NOMO-1 (cell line): Measurements from ENCODE around the gene FAM114A2.

Experiments
- DNase-seq, 2 experiments: peaks; one replicate each; lab custom pipeline; 2025; ENCODE audit not compliant: unreplicated experiment in 2 of 2; lab: John Stamatoyannopoulos, UW

The FAM114A2 gene

GRCh38 chr5:153987301-153987700 lies 51.4 kb downstream of the FAM114A2 start:
- DNase-seq, result no peak

GRCh38 chr5:153985498-153985897 lies 53.2 kb downstream of the FAM114A2 start:
- DNase-seq, result no peak

GRCh38 chr5:153983885-153984284 lies 54.8 kb downstream of the FAM114A2 start:
- DNase-seq, result no peak

- DNase-seq, result no peak
Measured at GRCh38 chr5:153981905-153982605, 56.7 kb downstream of the FAM114A2 start.

GRCh38 chr5:153979028-153979783 lies 59.5 kb downstream of the FAM114A2 start:
- no peak for DNase-seq

- DNase-seq, result no peak
Measured at GRCh38 chr5:153974813-153975163, 63.9 kb downstream of the FAM114A2 start.

- DNase-seq, result peak; percentile 2 to 29
Measured at GRCh38 chr5:153974131-153974812, 64.4 kb downstream of the FAM114A2 start.

GRCh38 chr5:153972240-153972639 lies 66.5 kb downstream of the FAM114A2 start:
- no peak for DNase-seq

GRCh38 chr5:153970496-153970895 lies 68.2 kb downstream of the FAM114A2 start:
- no peak for DNase-seq

GRCh38 chr5:153969563-153969895 lies 69.2 kb downstream of the FAM114A2 start:
- DNase-seq, result peak; percentile 64 to 70

- no peak for DNase-seq
Measured at GRCh38 chr5:153968761-153969562, 69.7 kb downstream of the FAM114A2 start.

- peak; percentile 5 to 46 for DNase-seq
Measured at GRCh38 chr5:153964880-153965645, 73.6 kb downstream of the FAM114A2 start.

GRCh38 chr5:153964191-153964879 lies 74.4 kb downstream of the FAM114A2 start:
- no peak for DNase-seq

GRCh38 chr5:153960269-153961215 lies 78.2 kb downstream of the FAM114A2 start:
- no peak for DNase-seq

GRCh38 chr5:153959134-153959957 lies 79.4 kb downstream of the FAM114A2 start:
- no peak for DNase-seq

GRCh38 chr5:153957205-153957604 lies 81.5 kb downstream of the FAM114A2 start:
- DNase-seq, result no peak

- DNase-seq, result no peak
Measured at GRCh38 chr5:153953411-153953810, 85.3 kb downstream of the FAM114A2 start.

- DNase-seq, result no peak
Measured at GRCh38 chr5:153952893-153953292, 85.8 kb downstream of the FAM114A2 start.
